B cell (primary cell): ENCODE measurements around the gene PLK3.

Experiments used
- CTCF ChIP-seq: fragments of 200-600 bp; IDR thresholded peaks from one replicate; pipeline ENCODE4 v1.8.0; 2022; ENCODE audit warnings: antibody characterized with exemption, mild to moderate bottlenecking
- EZH2 ChIP-seq: IDR thresholded peaks from 2 replicates; pipeline ENCODE4 v1.6.1; 2012; ENCODE audit warnings: borderline replicate concordance, low read depth, mild to moderate bottlenecking, moderate library complexity, low read length; ENCODE audit not compliant: insufficient read depth, poor library complexity, severe bottlenecking

- TF ChIP-seq CTCF (no peak), EZH2 (no peak)
Measured at GRCh38 chr1:44788120-44788860, 11.9 kb upstream of the PLK3 start, which contains the start of gene BEST4.
